NT2/D1 (cell line): ENCODE results near the gene CDC14A.
"Not testable (repeated sequence)": the region's sequence is repeated elsewhere in the genome, so short reads cannot be mapped to it uniquely, and the experiment has no call there.

Experiments used
- DNase-seq: peaks from one replicate; pipeline ENCODE4 v3.0.0-alpha.2; 2011; ENCODE audit warnings: low read depth, low spot score
- H3K27me3 ChIP-seq: 2 replicates; pipeline ENCODE4 v1.6.0; 2011; ENCODE audit warnings: mild to moderate bottlenecking; ENCODE audit not compliant: insufficient read length, insufficient read depth
- H3K36me3 ChIP-seq: 2 replicates; pipeline ENCODE4 v1.6.1; 2011; ENCODE audit warnings: mild to moderate bottlenecking, low read length, mixed read lengths; ENCODE audit not compliant: insufficient read depth, insufficient read length
- H3K4me1 ChIP-seq: 2 replicates; pipeline ENCODE4 v1.5.1; 2011; ENCODE audit not compliant: insufficient read depth, insufficient read length
- H3K4me3 ChIP-seq: 2 replicates; pipeline ENCODE4 v1.5.1; 2011; ENCODE audit warnings: low read depth; ENCODE audit not compliant: insufficient read length
- H3K9ac ChIP-seq: 2 replicates; pipeline ENCODE4 v1.6.0; 2011; ENCODE audit warnings: low read depth; ENCODE audit not compliant: insufficient read length
- H3K9me3 ChIP-seq: 2 replicates; pipeline ENCODE4 v1.5.1; 2011; ENCODE audit warnings: mild to moderate bottlenecking, low read length; ENCODE audit not compliant: insufficient read depth
- SUZ12 ChIP-seq: IDR thresholded peaks from 2 replicates; pipeline ENCODE4 v1.6.1; 2011; ENCODE audit not compliant: insufficient read length, insufficient read depth; ENCODE audit errors: extremely low read depth
- YY1 ChIP-seq: IDR thresholded peaks from 2 replicates; pipeline ENCODE4 v1.6.1; 2011; ENCODE audit not compliant: insufficient read length, insufficient read depth
- ZNF274 ChIP-seq: IDR thresholded peaks from 2 replicates; pipeline ENCODE4 v1.6.1; 2011; ENCODE audit warnings: mild to moderate bottlenecking, low read depth, low read length

The CDC14A gene

DNA sequence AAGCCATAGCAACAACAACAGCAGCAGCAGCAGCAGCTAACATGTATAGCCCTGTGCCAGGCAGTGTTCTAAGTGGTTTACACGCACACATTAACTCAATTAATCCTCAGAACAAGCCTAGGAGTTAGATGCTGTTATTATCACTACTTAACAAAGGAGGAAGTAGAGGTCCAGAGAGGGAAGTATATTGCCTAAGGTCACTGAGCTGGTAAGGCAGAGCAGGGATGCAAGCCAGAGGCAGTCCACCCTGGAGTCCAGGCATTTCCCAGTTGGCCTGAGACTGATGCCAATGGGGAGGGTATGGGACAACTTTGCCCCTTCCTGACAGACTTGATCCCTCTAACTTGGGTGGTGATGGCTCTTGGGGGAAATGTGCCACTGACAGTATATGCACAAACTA, 6.8 kb downstream of the CDC14A start:
- no peak for TF ChIP-seq ZNF274
- TF ChIP-seq SUZ12 = no peak
- TF ChIP-seq YY1 = no peak
- no peak for DNase-seq
- Histone ChIP-seq H3K9ac (no peak overlapping the region), H3K27me3 (no peaks in the 10 kb centered on the region), H3K4me1 (no peaks in the 10 kb centered on the region), H3K36me3 (no peaks in the 10 kb centered on the region), H3K4me3 (no peak overlapping the region), H3K9me3 (no peaks in the 10 kb centered on the region)

DNA sequence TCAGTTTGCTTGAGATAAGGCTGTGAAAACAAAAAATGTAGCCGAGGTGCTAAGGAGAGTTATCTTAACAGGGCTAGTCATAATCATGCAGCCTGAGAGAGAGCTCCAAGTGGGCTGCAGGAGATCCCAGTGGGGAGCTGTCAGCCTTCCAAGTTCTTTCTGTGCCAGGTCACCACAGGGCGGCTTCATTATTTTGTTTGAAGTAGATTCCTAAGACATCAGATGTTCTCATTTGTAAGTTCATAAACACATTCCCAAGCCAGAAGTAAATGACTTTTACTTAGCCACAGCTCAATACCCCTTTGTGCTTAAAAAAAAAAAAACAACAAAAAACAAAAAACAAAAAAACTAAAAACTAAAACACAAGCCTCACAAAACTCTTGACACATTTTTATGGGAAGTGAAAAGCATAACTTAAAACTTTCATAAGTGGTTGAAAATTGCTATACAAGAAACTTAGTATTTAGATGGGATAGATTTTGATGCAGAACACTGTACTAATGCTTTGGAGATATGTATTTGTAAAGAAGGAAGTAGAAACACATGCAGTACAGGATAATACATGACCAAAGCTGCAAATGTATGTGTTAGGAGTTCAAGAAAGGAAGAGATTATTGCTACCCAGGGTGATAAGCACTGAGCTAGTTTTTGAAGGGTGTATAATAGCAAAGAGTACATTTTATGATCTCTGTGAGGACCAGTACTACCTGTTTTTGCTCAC, 8.6 kb downstream of the CDC14A start:
- Histone ChIP-seq H3K4me3 (no peak overlapping the region), H3K27me3 (no peaks in the 10 kb centered on the region), H3K9me3 (no peaks in the 10 kb centered on the region), H3K36me3 (no peaks in the 10 kb centered on the region), H3K9ac (no peak overlapping the region), H3K4me1 (no peaks in the 10 kb centered on the region)
- TF ChIP-seq SUZ12 = no peak
- no peak for TF ChIP-seq ZNF274
- no peak for TF ChIP-seq YY1
- no peak for DNase-seq

DNA sequence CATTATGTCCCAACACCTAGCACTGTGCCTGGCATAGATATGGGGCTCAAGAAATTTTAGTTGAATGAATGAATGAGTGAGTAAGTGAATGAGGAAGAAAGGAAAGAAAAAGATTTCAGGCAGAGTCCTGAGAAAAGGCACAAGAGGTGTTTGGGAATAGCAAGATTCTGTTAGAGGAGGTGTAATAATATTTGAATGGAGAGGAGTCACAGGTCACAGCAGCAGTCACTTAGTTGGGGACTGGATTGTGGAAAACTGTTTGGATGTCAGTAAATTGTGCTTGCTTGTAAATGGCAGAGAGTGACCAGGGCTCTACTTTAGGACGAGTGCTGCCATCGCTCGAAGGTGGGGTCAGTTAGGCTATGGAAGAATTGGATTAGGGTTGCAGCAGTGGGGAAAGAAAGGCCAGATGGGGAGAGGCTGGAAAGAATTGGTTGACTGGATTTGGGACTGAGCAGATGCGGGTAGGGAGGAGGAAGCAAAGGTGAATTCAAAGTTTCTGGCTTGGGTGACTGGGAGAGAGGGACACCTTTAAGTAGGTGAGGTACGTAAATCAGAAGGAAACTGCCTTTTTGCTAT, 9.3 kb downstream of the CDC14A start:
- Histone ChIP-seq H3K9ac (no peak overlapping the region), H3K27me3 (no peaks in the 10 kb centered on the region), H3K9me3 (no peaks in the 10 kb centered on the region), H3K36me3 (no peaks in the 10 kb centered on the region), H3K4me1 (no peaks in the 10 kb centered on the region), H3K4me3 (no peak overlapping the region)
- no peak for TF ChIP-seq SUZ12
- TF ChIP-seq ZNF274 = no peak
- TF ChIP-seq YY1 = no peak
- no peak for DNase-seq

DNA sequence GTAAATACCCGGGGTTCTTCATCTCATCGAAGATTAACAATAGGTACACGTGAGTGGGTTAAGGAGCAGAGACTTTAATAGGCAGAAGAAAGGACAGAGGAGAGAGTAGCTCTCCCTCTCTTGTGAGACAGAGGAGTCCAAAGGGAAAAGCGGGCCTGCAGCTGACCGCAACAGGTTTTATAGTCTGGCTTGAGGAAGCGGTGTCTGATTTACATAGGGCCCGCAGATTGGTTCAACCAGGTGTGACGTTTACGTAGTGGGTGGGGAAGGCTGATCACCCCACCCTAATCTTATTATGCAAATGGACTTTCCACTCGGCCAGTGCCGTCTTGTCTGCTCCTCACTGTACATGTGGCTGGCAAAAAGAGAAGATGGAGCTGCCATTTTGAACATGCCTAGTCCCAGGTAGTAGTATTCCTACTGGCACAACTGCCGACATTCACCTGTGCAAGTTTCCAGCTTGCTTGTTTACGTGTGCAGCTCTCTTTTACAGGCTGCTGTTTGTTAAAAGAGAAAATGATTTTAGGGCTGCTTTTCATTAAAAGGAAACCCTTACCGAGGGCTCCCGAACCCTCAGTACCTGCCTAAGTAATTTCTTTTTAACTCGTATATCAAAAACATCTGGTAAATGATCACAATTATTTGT, 10.6 kb downstream of the CDC14A start:
- Histone ChIP-seq H3K9me3 (no peaks in the 10 kb centered on the region), H3K9ac (no peak overlapping the region), H3K27me3 (no peaks in the 10 kb centered on the region), H3K4me1 (no peaks in the 10 kb centered on the region), H3K36me3 (no peaks in the 10 kb centered on the region), H3K4me3 (no peak overlapping the region)
- DNase-seq = no peak
- no peak for TF ChIP-seq SUZ12
- no peak for TF ChIP-seq ZNF274
- no peak for TF ChIP-seq YY1

DNA sequence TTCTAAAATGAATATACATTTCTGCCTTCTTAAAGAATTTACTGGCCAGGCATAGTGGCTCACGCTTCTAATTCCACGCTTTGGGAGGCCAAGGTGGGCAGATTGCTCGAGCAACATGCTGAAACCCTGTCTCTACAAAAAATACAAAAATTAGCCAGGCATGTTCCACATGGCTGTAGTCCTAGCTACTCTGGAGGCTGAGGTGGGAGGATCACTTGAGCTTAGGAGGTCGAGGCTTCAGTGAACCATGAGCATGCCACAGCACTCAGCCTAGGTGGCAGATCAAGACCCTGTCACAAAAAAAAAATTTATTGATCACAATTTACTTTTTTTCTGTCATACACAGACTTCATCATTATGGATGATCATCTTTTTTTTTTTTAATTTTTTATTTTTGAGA, 11.5 kb downstream of the CDC14A start:
- H3K9me3 ChIP-seq = no peaks in the 10 kb centered on the region
- no peak overlapping the region for H3K4me3 ChIP-seq
- TF ChIP-seq ZNF274 (no peak), SUZ12 (no peak), YY1 (no peak)
- no peaks in the 10 kb centered on the region for H3K27me3 ChIP-seq
- H3K9ac ChIP-seq = no peak overlapping the region
- H3K4me1 ChIP-seq = no peaks in the 10 kb centered on the region
- DNase-seq = no peak
- H3K36me3 ChIP-seq = no peaks in the 10 kb centered on the region

DNA sequence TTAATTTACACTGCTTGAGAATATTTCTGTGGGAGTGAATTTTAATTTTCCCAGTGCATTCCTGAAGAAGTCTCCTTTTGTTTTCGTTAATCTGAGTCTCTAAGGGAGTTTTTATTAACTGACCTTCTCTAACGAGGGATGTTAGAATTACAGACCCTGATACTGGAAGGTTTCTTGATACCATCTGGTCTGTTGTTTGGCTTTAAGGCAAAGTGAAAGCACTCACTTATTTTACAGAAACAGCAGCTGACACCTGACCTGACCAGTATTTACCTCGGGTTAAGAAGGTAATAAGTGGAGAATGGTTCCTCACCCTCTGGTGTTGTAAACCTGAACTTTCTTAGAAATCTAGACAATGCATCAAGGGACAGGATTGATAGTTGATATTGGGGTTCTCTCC, 12.4 kb downstream of the CDC14A start:
- Histone ChIP-seq H3K9ac (no peak overlapping the region), H3K27me3 (no peaks in the 10 kb centered on the region), H3K9me3 (no peaks in the 10 kb centered on the region), H3K36me3 (no peaks in the 10 kb centered on the region), H3K4me1 (no peaks in the 10 kb centered on the region), H3K4me3 (no peak overlapping the region)
- no peak for DNase-seq
- TF ChIP-seq YY1 (no peak), ZNF274 (no peak), SUZ12 (no peak)

DNA sequence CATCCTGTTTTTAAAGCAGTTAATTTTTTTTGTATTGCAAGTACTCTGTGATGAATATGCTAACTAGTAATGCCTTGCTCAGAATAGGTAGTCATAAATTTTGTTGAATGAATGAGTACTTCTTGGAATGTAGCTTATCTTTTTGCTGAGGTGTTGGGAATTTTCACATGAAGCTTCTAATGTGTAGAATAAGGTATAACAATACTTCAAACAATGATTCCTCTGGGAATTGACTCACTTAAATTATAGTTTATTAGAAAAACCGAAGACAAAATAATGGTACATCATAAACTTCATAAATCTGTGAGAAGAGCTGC, 13.9 kb downstream of the CDC14A start:
- TF ChIP-seq SUZ12 (no peak), YY1 (no peak), ZNF274 (no peak)
- no peaks in the 10 kb centered on the region for H3K27me3 ChIP-seq
- no peak for DNase-seq
- no peaks in the 10 kb centered on the region for H3K9me3 ChIP-seq
- H3K4me3 ChIP-seq = no peak overlapping the region
- H3K36me3 ChIP-seq = no peaks in the 10 kb centered on the region
- no peak overlapping the region for H3K9ac ChIP-seq
- H3K4me1 ChIP-seq = no peaks in the 10 kb centered on the region

DNA sequence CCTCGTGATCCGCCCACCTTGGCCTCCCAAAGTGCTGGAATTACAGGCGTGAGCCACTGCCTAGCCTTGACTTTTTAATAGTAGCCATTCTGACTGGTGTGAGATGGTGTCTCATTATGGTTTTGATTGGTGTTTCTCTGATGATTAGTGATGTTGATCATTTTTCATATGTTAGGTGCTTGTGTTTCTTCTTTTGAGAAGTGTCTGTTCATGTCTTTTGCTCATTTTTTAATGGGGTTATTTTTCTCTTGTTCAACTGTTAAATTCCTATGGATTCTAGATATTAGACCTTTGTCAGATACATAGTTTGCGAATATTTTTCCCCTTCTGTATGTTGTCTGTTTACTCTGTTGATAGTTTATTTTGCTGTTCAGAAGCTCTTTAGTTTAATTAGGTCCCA, 17.0 kb downstream of the CDC14A start:
- H3K27me3 ChIP-seq, H3K4me1 ChIP-seq, H3K4me3 ChIP-seq, DNase-seq, H3K9me3 ChIP-seq, H3K9ac ChIP-seq, H3K36me3 ChIP-seq: not testable (repeated sequence)

DNA sequence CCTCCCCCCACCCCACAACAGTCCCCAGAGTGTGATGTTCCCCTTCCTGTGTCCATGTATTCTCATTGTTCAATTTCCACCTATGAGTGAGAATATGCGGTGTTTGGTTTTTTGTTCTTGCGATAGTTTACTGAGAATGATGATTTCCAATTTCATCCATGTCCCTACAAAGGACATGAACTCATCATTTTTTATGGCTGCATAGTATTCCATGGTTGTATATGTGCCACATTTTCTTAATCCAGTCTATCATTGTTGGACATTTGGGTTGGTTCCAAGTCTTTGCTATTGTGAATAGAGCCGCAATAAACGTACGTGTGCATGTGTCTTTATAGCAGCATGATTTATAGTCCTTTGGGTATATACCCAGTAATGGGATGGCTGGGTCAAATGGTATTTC, 21.6 kb downstream of the CDC14A start:
- not testable (repeated sequence) for DNase-seq, H3K4me3 ChIP-seq, H3K9ac ChIP-seq, H3K27me3 ChIP-seq, H3K36me3 ChIP-seq, H3K9me3 ChIP-seq, H3K4me1 ChIP-seq

DNA sequence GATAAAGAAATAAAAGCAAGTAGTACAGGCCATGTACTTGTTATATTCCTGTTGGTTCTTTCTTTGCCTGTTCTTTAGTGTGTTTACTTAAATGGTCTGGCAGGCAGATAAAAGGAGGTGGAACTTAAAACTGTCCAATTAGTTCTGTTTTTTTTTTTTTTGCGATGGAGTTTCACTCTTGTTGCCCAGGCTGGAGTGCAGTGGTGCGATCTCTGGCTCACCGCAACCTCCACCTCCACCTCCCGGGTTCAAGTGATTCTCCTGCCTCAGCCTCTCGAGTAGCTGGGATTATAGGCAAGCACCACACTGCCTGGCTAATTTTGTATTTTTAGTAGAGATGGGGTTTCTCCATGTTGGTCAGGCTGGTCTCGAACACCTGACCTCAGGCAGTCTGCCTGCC, 24.6 kb downstream of the CDC14A start:
- not testable (repeated sequence) for DNase-seq, H3K4me3 ChIP-seq, H3K9me3 ChIP-seq, H3K9ac ChIP-seq, H3K27me3 ChIP-seq, H3K4me1 ChIP-seq
- peaks cover 12% of the 10 kb centered on the region for H3K36me3 ChIP-seq
